H1 (cell line): Measurements from ENCODE around the gene ASXL2. TPM values are rescaled to one million over a fixed set of nuclear protein-coding genes. Genes with fewer than 3 reads are reported as not detected.

Experiments used
- CTCF ChIA-PET: fragments of 300-600 bp; sonication (Branson Sonifier 250); formaldehyde crosslinking; loops from one replicate; lab custom pipeline; 2021; ENCODE audit not compliant: partially characterized antibody; lab: Charles Lee
- POLR2A ChIA-PET: fragments of 300-600 bp; sonication (Branson Sonifier 250); formaldehyde crosslinking; loops from one replicate; lab custom pipeline; 2021; ENCODE audit warnings: inconsistent platforms; ENCODE audit not compliant: partially characterized antibody; lab: Charles Lee
- DNase-seq, 2 experiments: peaks; one replicate each; pipeline versions ENCODE4 v3.0.0 to v3.0.0-alpha.2; 2010 to 2022; ENCODE audit warnings: low spot score in 2 of 2, low read depth in 1 of 2, mixed read lengths in 1 of 2
- FAIRE-seq: peaks from 2 replicates; lab custom pipeline; 2011; peaks lifted over from hg19 to GRCh38; lab: Jason Lieb, UNC
- H2AFZ ChIP-seq: 2 replicates; pipeline ENCODE4 v1.8.1; 2012; ENCODE audit warnings: low read length, inconsistent platforms
- H2AK5ac ChIP-seq: 2 replicates; pipeline ENCODE4 v1.6.1; 2013; ENCODE audit warnings: low read depth, low read length
- H2BK120ac ChIP-seq: replicated peaks from 2 replicates; pipeline ENCODE3; 2013; ENCODE audit warnings: low read depth, low read length, inconsistent platforms
- H2BK12ac ChIP-seq: 2 replicates; pipeline ENCODE4 v1.6.1; 2013; ENCODE audit warnings: low read depth, low read length
- H2BK15ac ChIP-seq: 2 replicates; pipeline ENCODE4 v1.6.1; 2013; ENCODE audit warnings: low read length
- H2BK20ac ChIP-seq: 2 replicates; pipeline ENCODE4 v1.6.1; 2013; ENCODE audit warnings: low read length
- H2BK5ac ChIP-seq: 2 replicates; pipeline ENCODE4 v1.6.1; 2013; ENCODE audit warnings: low read depth, low read length
- H3K14ac ChIP-seq: 2 replicates; pipeline ENCODE4 v1.6.1; 2013; ENCODE audit warnings: inconsistent platforms; ENCODE audit not compliant: insufficient read length
- H3K18ac ChIP-seq: 2 replicates; pipeline ENCODE4 v1.6.1; 2013; ENCODE audit warnings: low read length; ENCODE audit errors: extremely low read depth
- H3K23ac ChIP-seq: 2 replicates; pipeline ENCODE4 v1.6.1; 2013; ENCODE audit warnings: inconsistent platforms; ENCODE audit not compliant: insufficient read length
- H3K23me2 ChIP-seq: 2 replicates; pipeline ENCODE4 v1.6.1; 2013; ENCODE audit warnings: low read depth, low read length
- H3K27ac ChIP-seq: 2 replicates; pipeline ENCODE4 v1.6.1; 2011; ENCODE audit warnings: low read depth, low read length, inconsistent platforms
- H3K27me3 ChIP-seq, 4 experiments: replicated peaks in 1 of 4; 1 replicate in 1 of 4; 2 replicates in 3 of 4; pipeline versions ENCODE4 v1.6.1 to v1.8.1; 2011 to 2013; ENCODE audit warnings: low read length in 3 of 4, mild to moderate bottlenecking in 3 of 4, inconsistent platforms in 2 of 4, mixed read lengths in 2 of 4, moderate library complexity in 1 of 4; ENCODE audit not compliant: control insufficient read depth in 3 of 4, insufficient read depth in 3 of 4; ENCODE audit errors: extremely low read depth in 1 of 4
- H3K36me3 ChIP-seq, 4 experiments: 2 replicates each; pipeline versions ENCODE4 v1.6.1 to v1.8.1; 2011 to 2013; ENCODE audit warnings: mild to moderate bottlenecking in 4 of 4, low read length in 3 of 4, moderate library complexity in 2 of 4, control low read depth in 1 of 4, inconsistent platforms in 1 of 4; ENCODE audit not compliant: insufficient read depth in 4 of 4, control insufficient read depth in 2 of 4
- H3K4ac ChIP-seq: replicated peaks from 2 replicates; pipeline ENCODE3; 2013; ENCODE audit warnings: low read length, low read depth, mixed read lengths, inconsistent platforms; ENCODE audit not compliant: insufficient read length
- H3K4me1 ChIP-seq, 4 experiments: replicated peaks in 1 of 4; 1 replicate in 1 of 4; 2 replicates in 3 of 4; pipeline versions ENCODE4 v1.6.1 to v1.8.1; 2011 to 2013; ENCODE audit warnings: low read length in 3 of 4, inconsistent platforms in 2 of 4, mixed read lengths in 1 of 4; ENCODE audit not compliant: insufficient read depth in 4 of 4, control insufficient read depth in 3 of 4
- H3K4me2 ChIP-seq, 2 experiments: 2 replicates each; pipeline versions ENCODE4 v1.6.1 to v1.8.1; 2011 to 2013; ENCODE audit warnings: low read depth in 2 of 2, low read length in 2 of 2, control low read depth in 1 of 2, inconsistent platforms in 1 of 2, mild to moderate bottlenecking in 1 of 2; ENCODE audit not compliant: insufficient read depth in 1 of 2
- H3K4me3 ChIP-seq, 4 experiments: fragments of 200-600, 300-600 bp in 1 of 4; sonication (generic), shearing (Covaris generic), sonication (Bioruptor Twin) in 1 of 4; 2 replicates each; pipeline versions ENCODE4 v1.5.1 to v1.8.1; 2011 to 2016; ENCODE audit warnings: low read length in 4 of 4, low read depth in 3 of 4, control low read depth in 2 of 4, inconsistent platforms in 2 of 4, mild to moderate bottlenecking in 2 of 4, mixed read lengths in 1 of 4, moderate library complexity in 1 of 4; ENCODE audit not compliant: insufficient read depth in 2 of 4; ENCODE audit errors: extremely low read depth in 1 of 4
- H3K56ac ChIP-seq: replicated peaks from 2 replicates; pipeline ENCODE3; 2013; ENCODE audit warnings: low read depth, mild to moderate bottlenecking, mixed read lengths, low read length, inconsistent platforms; ENCODE audit not compliant: insufficient read length
- H3K79me1 ChIP-seq: 2 replicates; pipeline ENCODE4 v1.6.1; 2013; ENCODE audit warnings: low read depth, low read length, control low read depth
- H3K79me2 ChIP-seq, 2 experiments: 2 replicates each; pipeline versions ENCODE4 v1.6.1 to v1.8.1; 2012 to 2013; ENCODE audit warnings: low read length in 2 of 2, mild to moderate bottlenecking in 2 of 2, inconsistent platforms in 1 of 2; ENCODE audit not compliant: insufficient read depth in 2 of 2, control insufficient read depth in 1 of 2
- H3K9ac ChIP-seq, 4 experiments: replicated peaks in 1 of 4; 1 replicate in 1 of 4; 2 replicates in 3 of 4; pipeline versions ENCODE4 v1.6.1 to v1.8.1; 2011 to 2013; ENCODE audit warnings: low read depth in 3 of 4, low read length in 3 of 4, control low read depth in 2 of 4, mild to moderate bottlenecking in 2 of 4, moderate library complexity in 2 of 4, inconsistent platforms in 1 of 4; ENCODE audit errors: extremely low read depth in 1 of 4
- H3K9me3 ChIP-seq, 2 experiments: 2 replicates each; pipeline versions ENCODE4 v1.6.1 to v1.8.1; 2012 to 2013; ENCODE audit warnings: mild to moderate bottlenecking in 2 of 2, moderate library complexity in 2 of 2, control low read depth in 1 of 2, inconsistent platforms in 1 of 2, low read depth in 1 of 2, low read length in 1 of 2, mixed read lengths in 1 of 2; ENCODE audit not compliant: insufficient read depth in 2 of 2
- H4K20me1 ChIP-seq, 2 experiments: replicated peaks in 1 of 2; 2 replicates each; pipeline versions ENCODE3 to v1.8.1; 2011 to 2013; ENCODE audit warnings: inconsistent platforms in 2 of 2, low read length in 2 of 2, mild to moderate bottlenecking in 1 of 2; ENCODE audit not compliant: insufficient read depth in 2 of 2, control insufficient read depth in 1 of 2
- H4K5ac ChIP-seq: 2 replicates; pipeline ENCODE4 v1.6.1; 2013; ENCODE audit warnings: low read length, low read depth, mixed read lengths, inconsistent platforms; ENCODE audit not compliant: insufficient read length
- H4K8ac ChIP-seq: 2 replicates; pipeline ENCODE4 v1.8.0; 2013; ENCODE audit warnings: mild to moderate bottlenecking, moderate library complexity, low read length, inconsistent platforms; ENCODE audit not compliant: insufficient read depth; ENCODE audit errors: extremely low read depth
- H4K91ac ChIP-seq: replicated peaks from 2 replicates; pipeline ENCODE3; 2013; ENCODE audit warnings: low read length, mixed read lengths, inconsistent platforms; ENCODE audit not compliant: insufficient read length
- CEBPB ChIP-seq: IDR thresholded peaks from 2 replicates; pipeline ENCODE4 v1.6.1; 2012; ENCODE audit warnings: low read depth, low read length
- CTBP2 ChIP-seq: IDR thresholded peaks from 2 replicates; pipeline ENCODE4 v1.7.0; 2011; ENCODE audit warnings: borderline replicate concordance, mild to moderate bottlenecking, moderate library complexity, mixed read lengths, low read length; ENCODE audit not compliant: insufficient read depth, insufficient read length
- EZH2 ChIP-seq: fragments of 200-600 bp; sonication (generic); IDR thresholded peaks from 2 replicates; pipeline ENCODE4 v1.7.1; 2012; ENCODE audit warnings: low read depth, mild to moderate bottlenecking, moderate library complexity, low read length, inconsistent platforms; ENCODE audit not compliant: severe bottlenecking
- FOSL1 ChIP-seq: IDR thresholded peaks from 2 replicates; pipeline ENCODE4 v1.6.1; 2011; ENCODE audit warnings: mild to moderate bottlenecking, low read depth, low read length, moderate library complexity; ENCODE audit not compliant: insufficient read depth
- GABPA ChIP-seq: IDR thresholded peaks from 2 replicates; pipeline ENCODE4 v1.6.1; 2011; ENCODE audit warnings: mild to moderate bottlenecking, low read length, moderate library complexity, borderline replicate concordance; ENCODE audit not compliant: insufficient read depth
- JUND ChIP-seq: IDR thresholded peaks from 2 replicates; pipeline ENCODE4 v1.6.1; 2011; ENCODE audit warnings: mild to moderate bottlenecking, improper control_type of control experiment, low read length
- NANOG ChIP-seq: IDR thresholded peaks from 2 replicates; pipeline ENCODE4 v1.6.1; 2011; ENCODE audit warnings: low read length, low read depth, mild to moderate bottlenecking, inconsistent platforms; ENCODE audit not compliant: insufficient read depth, poor library complexity, severe bottlenecking
- POU5F1 ChIP-seq: IDR thresholded peaks from 2 replicates; pipeline ENCODE4 v1.6.1; 2011; ENCODE audit warnings: low read depth, mild to moderate bottlenecking, low read length, moderate library complexity
- SIX5 ChIP-seq: IDR thresholded peaks from 2 replicates; pipeline ENCODE4 v1.6.1; 2011; ENCODE audit warnings: mild to moderate bottlenecking, low read depth, low read length
- SP1 ChIP-seq: IDR thresholded peaks from 2 replicates; pipeline ENCODE4 v1.6.1; 2011; ENCODE audit warnings: low read depth, low read length
- SP4 ChIP-seq: IDR thresholded peaks from 2 replicates; pipeline ENCODE4 v1.6.1; 2012; ENCODE audit warnings: low read length, inconsistent platforms
- SRF ChIP-seq: IDR thresholded peaks from 2 replicates; pipeline ENCODE4 v1.6.1; 2011; ENCODE audit warnings: mild to moderate bottlenecking, low read depth, low read length, moderate library complexity
- TAF1 ChIP-seq: IDR thresholded peaks from 2 replicates; pipeline ENCODE4 v1.6.1; 2011; ENCODE audit warnings: mild to moderate bottlenecking, low read depth, low read length
- WGBS, 2 experiments: shearing (Covaris generic) in 1 of 2; methylation state at CpG; one replicate each; pipeline versions ENCODE4 v1.1.6 to v1.1.7; 2013 to 2015; ENCODE audit warnings: low lambda C conversion rate in 2 of 2, mixed read lengths in 2 of 2, inconsistent platforms in 1 of 2, low coverage in 1 of 2, missing lambda C conversion rate in 1 of 2; ENCODE audit not compliant: insufficient replicate concordance in 2 of 2, insufficient coverage in 1 of 2, insufficient read length in 1 of 2; ENCODE audit errors: extremely low coverage in 1 of 2, missing lambda C conversion rate in 1 of 2; 5-methylcytosine and 5-hydroxymethylcytosine counted together
- polyA plus RNA-seq, 7 experiments: library from polyadenylated mRNA; depleted of rRNA in 3 of 7; stranded (reverse) in 5 of 7; unstranded in 2 of 7; fragments of >200 nt in 5 of 7; fragments of 200-250 nt in 2 of 7; gene quantifications; 1 replicate in 5 of 7; 2 replicates in 1 of 7; 4 replicates in 1 of 7; pipeline versions ENCODE4 v1.2.1 to v1.2.3, GENCODE V29; 2011 to 2013; ENCODE audit warnings: missing spikeins in 2 of 7, mixed read lengths in 2 of 7
- total RNA-seq: library from RNA; stranded (reverse); fragmentation: NEBNext Ultra II Directional; extraction: Animal tissue kit (Norgen Biotek cat#: 25700); gene quantifications from 2 replicates; pipeline ENCODE4 v1.2.1, GENCODE V29; 2021
- TF ChIP-seq, protein P1 (sequence below): IDR thresholded peaks from 2 replicates; pipeline ENCODE4 v1.6.1; 2012; ENCODE audit warnings: inconsistent platforms

Gene ASXL2
- total and polyA plus RNA-seq, 2 of the 8 experiments (the other 6 are each of a cell fraction or from before 2014, with no cell fraction given), result 7.2 to 41.3 TPM

DNA sequence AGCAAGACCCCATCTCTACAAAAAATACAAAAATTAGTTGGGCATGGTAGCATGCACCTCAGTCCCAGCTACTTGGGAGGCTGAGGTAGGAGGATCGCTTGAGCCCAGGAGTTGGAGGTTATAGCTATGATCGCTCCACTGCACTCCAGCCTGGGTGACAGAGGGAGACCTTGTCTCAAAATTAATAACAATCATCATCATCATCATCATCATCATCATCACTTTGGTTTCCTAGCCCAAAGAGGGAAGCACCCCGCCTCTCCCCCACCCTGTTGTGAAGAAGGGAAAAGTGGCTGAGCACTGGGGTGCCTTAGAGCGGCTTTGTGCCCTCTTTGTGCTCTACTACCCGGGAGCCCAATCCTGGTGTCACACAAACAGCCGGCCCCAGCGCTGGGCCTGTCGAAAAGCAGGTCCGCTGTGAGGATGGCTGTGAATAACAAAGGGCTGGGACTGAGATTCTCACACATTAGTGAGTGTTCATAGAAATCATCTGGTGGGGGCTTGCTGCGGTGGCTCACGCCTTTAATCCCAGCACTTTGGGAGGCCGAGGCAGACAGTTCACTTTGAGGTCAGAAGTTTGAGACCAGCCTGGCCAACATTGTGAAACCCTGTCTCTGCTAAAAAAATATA lies 42.6 kb upstream of the ASXL2 start:
- Histone ChIP-seq H4K8ac (no peak overlapping the region), H2BK15ac (no peak overlapping the region), H3K56ac (no peak overlapping the region), H4K91ac (no peak overlapping the region), H3K14ac (no peak overlapping the region), H3K23ac (no peak overlapping the region), H2BK5ac (no peak overlapping the region), H3K4me1 (0 out of 7 replicates have a peak, but pooled peaks cover 0 to 2% (median 0%) of the 10 kb centered on the region in 4 experiments), H3K9ac (no peak overlapping the region), H3K4me3 (no peak overlapping the region), H3K27ac (no peak overlapping the region), H3K4ac (no peak overlapping the region), H2BK20ac (no peak overlapping the region), H3K9me3 (no peaks in the 10 kb centered on the region), H3K79me1 (no peaks in the 10 kb centered on the region), H2BK12ac (no peak overlapping the region), H4K5ac (no peak overlapping the region), H2AK5ac (no peak overlapping the region), H3K79me2 (no peaks in the 10 kb centered on the region), H2BK120ac (no peak overlapping the region), H3K4me2 (no peak overlapping the region), H3K18ac (no peak overlapping the region), H3K36me3 (no peaks in the 10 kb centered on the region), H3K23me2 (no peaks in the 10 kb centered on the region), H4K20me1 (peaks cover 0 to 2% of the 10 kb centered on the region in 2 experiments), H3K27me3 (no peaks in the 10 kb centered on the region), H2AFZ (no peak overlapping the region)
- POLR2A ChIA-PET, result interaction anchor here (0.6 to 0.9 kb wide), 2 partner anchors 29 to 416 kb away, joined by 3 read pairs; no protein-coding TSS in a partner anchor
- FAIRE-seq, result no peak
- CTCF ChIA-PET, result interaction anchor here (1.1 kb wide), 1 partner anchor 70 kb away, joined by 3 read pairs; no protein-coding TSS in a partner anchor
- WGBS, 2 experiments, result 70% methylated on average over 12 of the region's 12 CpGs; no CpG with 5 or more reads in 1 of the 2 experiments
- no peak for DNase-seq
- no peak for TF ChIP-seq GABPA
- TF ChIP-seq EZH2, result no peak
- no peak for TF ChIP-seq SP1
- no peak for TF ChIP-seq SP4
- TF ChIP-seq SRF, result no peak
- TF ChIP-seq, protein P1, sequence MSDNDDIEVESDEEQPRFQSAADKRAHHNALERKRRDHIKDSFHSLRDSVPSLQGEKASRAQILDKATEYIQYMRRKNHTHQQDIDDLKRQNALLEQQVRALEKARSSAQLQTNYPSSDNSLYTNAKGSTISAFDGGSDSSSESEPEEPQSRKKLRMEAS, result no peak
- TF ChIP-seq JUND, result no peak
- TF ChIP-seq NANOG, result no peak
- no peak for TF ChIP-seq POU5F1
- no peak for TF ChIP-seq SIX5
- no peak for TF ChIP-seq TAF1
- no peak for TF ChIP-seq CEBPB
- no peak for TF ChIP-seq FOSL1
- no peak for TF ChIP-seq CTBP2
